ENCODE measurements around the gene CBL. TPM values are rescaled to one million over a fixed set of nuclear protein-coding genes. Genes with fewer than 3 reads are reported as not detected.

The CBL gene
- total RNA-seq, 4 donors from 2014 or later, result 20.2 to 29.2 (median 25.1) TPM

GRCh38 chr11:119339589-119340334 lies 133.6 kb downstream of the CBL start:
- Histone ChIP-seq H3K9me3 (no peaks in the 10 kb centered on the region), H3K4me3 (peak overlapping the region; percentile 69 to 80), H3K27ac (peak overlapping the region; percentile 68 to 92 (median 86)), H3K36me3 (peaks cover 0 to 19% of the 10 kb centered on the region in 2 donors), H3K4me1 (peaks cover 0 to 73% (median 43%) of the 10 kb centered on the region in 3 donors), H3K27me3 (no peaks in the 10 kb centered on the region)
- 20% methylated on average over 1 of the region's 86 CpGs; no CpG with 5 or more reads in 1 of the 2 donors for WGBS, 2 donors (ENCODE audit: low coverage in 1 of 2)
- TF ChIP-seq POLR2AphosphoS5 (IDR thresholded peaks at IDR 0.05), result no peak
- peak in 3 of 4 experiments; percentile 92 to 98 (median 94) for TF ChIP-seq CTCF (IDR thresholded peaks at IDR 0.05)
- TF ChIP-seq POLR2A (IDR thresholded peaks at IDR 0.05), result peak in 1 of 2 donors; percentile 27
- peak; percentile 71 for ATAC-seq

- ATAC-seq, result peak; percentile 62
- Histone ChIP-seq H3K27me3 (no peaks in the 10 kb centered on the region), H3K27ac (peak within 1 kb of the TSS; percentile 68 to 92 (median 86)), H3K9me3 (no peaks in the 10 kb centered on the region), H3K4me3 (peak within 1 kb of the TSS; percentile 69 to 80), H3K36me3 (peaks cover 0 to 17% of the 10 kb centered on the region in 2 donors), H3K4me1 (peaks cover 0 to 65% (median 36%) of the 10 kb centered on the region in 3 donors)
- WGBS, 2 donors (ENCODE audit: low coverage in 1 of 2), result 15 to 20% methylated on average over 1 to 2 of the region's 53 CpGs
- no peak for TF ChIP-seq POLR2A (IDR thresholded peaks at IDR 0.05)
- no peak for TF ChIP-seq CTCF (IDR thresholded peaks at IDR 0.05)
- TF ChIP-seq POLR2AphosphoS5 (IDR thresholded peaks at IDR 0.05), result peak; percentile 34
Observed at GRCh38 chr11:119340335-119341221, 134.4 kb downstream of the CBL start, which contains the start of gene C1QTNF5. Gene C1QTNF5 (minus strand): TSS chr11:119340883. CDS start chr11:119340397, 486 bp downstream.

GRCh38 chr11:119341222-119342022 lies 135.3 kb downstream of the CBL start:
- 43 to 54% methylated on average over 3 to 5 of the region's 16 CpGs for WGBS, 2 donors (ENCODE audit: low coverage in 1 of 2)
- Histone ChIP-seq H3K4me1 (peaks cover 0 to 57% (median 33%) of the 10 kb centered on the region in 3 donors), H3K27me3 (no peaks in the 10 kb centered on the region), H3K4me3 (peak overlapping the region in 1 of 2 donors; percentile 80), H3K9me3 (no peaks in the 10 kb centered on the region), H3K27ac (peak overlapping the region in 3 of 4 donors; percentile 85 to 92 (median 88)), H3K36me3 (peaks cover 0 to 9% of the 10 kb centered on the region in 2 donors)
- ATAC-seq, result no peak
- no peak for TF ChIP-seq POLR2A (IDR thresholded peaks at IDR 0.05)
- TF ChIP-seq CTCF (IDR thresholded peaks at IDR 0.05), result no peak
- TF ChIP-seq EP300 (IDR thresholded peaks at IDR 0.05), result no peak
- no peak for TF ChIP-seq POLR2AphosphoS5 (IDR thresholded peaks at IDR 0.05)

- H3K9me3 ChIP-seq, result no peaks in the 10 kb centered on the region
- no peak overlapping the region for H3K27ac ChIP-seq
- 60 to 77% methylated on average over 2 to 4 of the region's 7 CpGs for WGBS, 2 donors (ENCODE audit: low coverage in 1 of 2)
- no peak for TF ChIP-seq POLR2AphosphoS5 (IDR thresholded peaks at IDR 0.05)
- TF ChIP-seq POLR2A (IDR thresholded peaks at IDR 0.05), result no peak
- no peak for TF ChIP-seq EP300 (IDR thresholded peaks at IDR 0.05)
- no peak for TF ChIP-seq CTCF (IDR thresholded peaks at IDR 0.05)
- ATAC-seq, result no peak
- H3K4me1 ChIP-seq, result peaks cover 0 to 51% (median 33%) of the 10 kb centered on the region in 3 donors
- no peaks in the 10 kb centered on the region for H3K27me3 ChIP-seq
- H3K4me3 ChIP-seq, result no peak overlapping the region
- peaks cover 0 to 3% of the 10 kb centered on the region in 2 donors for H3K36me3 ChIP-seq
Observed at GRCh38 chr11:119342023-119342300, 135.8 kb downstream of the CBL start.
